HFFc6 (cell line): ENCODE results near the gene HPS6. TPM values are rescaled to one million over a fixed set of nuclear protein-coding genes. Genes with fewer than 3 reads are reported as not detected.

Experiments
- DNase-seq: peaks from one replicate; pipeline ENCODE4 v3.0.0-alpha.2; 2018
- H3K27ac Mint-ChIP-seq: 2 replicates; pipeline ENCODE4 v1.8.0; 2020; ENCODE audit warnings: mild to moderate bottlenecking, mixed read lengths
- H3K27me3 Mint-ChIP-seq: 2 replicates; pipeline ENCODE4 v1.8.0; 2021; ENCODE audit warnings: mild to moderate bottlenecking, moderate library complexity, mixed read lengths; ENCODE audit not compliant: insufficient read depth
- H3K36me3 Mint-ChIP-seq: 2 replicates; pipeline ENCODE4 v1.8.0; 2021; ENCODE audit warnings: low read depth, mixed read lengths
- H3K4me1 Mint-ChIP-seq: 2 replicates; pipeline ENCODE4 v1.8.0; 2020; ENCODE audit warnings: low read depth, mixed read lengths
- H3K4me3 Mint-ChIP-seq: 2 replicates; pipeline ENCODE4 v1.8.0; 2020; ENCODE audit warnings: mild to moderate bottlenecking, moderate library complexity, mixed read lengths
- H3K9me3 Mint-ChIP-seq: 2 replicates; pipeline ENCODE4 v1.8.0; 2020; ENCODE audit warnings: mild to moderate bottlenecking, mixed read lengths
- CTCF ChIP-seq: fragments of 200-600 bp; sonication (generic); IDR thresholded peaks from 2 replicates; pipeline ENCODE4 v1.5.0; 2021; ENCODE audit warnings: antibody characterized with exemption, mild to moderate bottlenecking
- total RNA-seq, 6 experiments: library from RNA; stranded (reverse); fragmentation: NEBNext Ultra II Directional; extraction: Animal tissue kit (Norgen Biotek cat#: 25700); gene quantifications; 2 replicates in 1 of 6; 3 replicates in 5 of 6; pipeline ENCODE4 v1.2.3, GENCODE V29; 2021

Gene HPS6
- total RNA-seq, 6 experiments from 2014 or later: 22.0 to 29.4 (median 24.0) TPM

DNA sequence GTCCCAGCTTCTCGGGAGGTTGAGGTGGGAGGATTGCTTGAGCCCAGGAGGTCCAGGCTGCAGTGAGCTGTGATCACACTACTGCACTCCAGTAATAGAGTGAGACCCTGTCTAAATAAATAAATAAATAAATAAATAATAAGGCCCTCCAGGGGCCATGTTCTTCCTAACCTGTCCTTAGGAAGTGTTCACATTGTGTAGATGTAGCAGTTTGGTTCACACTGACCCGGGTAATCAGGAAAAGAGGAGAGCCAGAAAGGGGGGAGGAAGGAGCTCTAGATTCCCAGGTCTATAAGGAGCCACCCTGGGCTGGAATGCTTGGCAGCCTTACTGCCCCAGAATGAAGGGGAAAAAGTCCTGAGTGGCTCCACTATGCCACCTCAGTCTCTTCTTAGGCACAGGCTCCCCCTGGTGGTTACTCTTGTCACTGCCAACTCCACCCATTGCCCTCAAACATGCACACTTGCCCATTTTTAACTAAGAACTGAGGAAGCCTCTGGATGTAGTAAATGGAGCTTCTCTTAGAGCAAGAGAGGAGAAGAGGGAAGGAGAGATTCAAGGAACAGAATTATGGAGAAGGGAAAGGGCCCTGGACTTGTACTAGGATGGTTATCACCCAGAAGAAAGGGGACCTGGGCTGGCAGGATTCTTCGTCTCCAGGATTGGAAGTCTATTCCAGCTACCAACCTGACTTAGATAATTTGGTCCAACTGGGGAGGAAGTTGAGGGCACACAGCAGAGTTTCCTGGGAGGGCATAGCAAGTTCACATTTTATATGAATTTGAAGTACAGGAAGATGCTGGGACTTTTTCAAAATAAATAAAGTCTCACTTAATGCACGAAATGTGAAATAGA is 7.8 kb downstream of the HPS6 start:
- Mint-ChIP-seq H3K4me1 (peaks cover 9% of the 10 kb centered on the region), H3K27ac (peak overlapping the region; percentile 43; the same call in 1 of the 2 replicates), H3K27me3 (peaks cover 4% of the 10 kb centered on the region), H3K9me3 (no peaks in the 10 kb centered on the region), H3K36me3 (no peaks in the 10 kb centered on the region; the same call in 1 of the 2 replicates), H3K4me3 (no peak overlapping the region)
- peak; percentile 97 for TF ChIP-seq CTCF
- DNase-seq: peak; percentile 66

GRCh38 chr10:102083541-102083940 is 18.4 kb downstream of the HPS6 start:
- no peak for TF ChIP-seq CTCF
- Mint-ChIP-seq H3K9me3 (no peaks in the 10 kb centered on the region), H3K36me3 (no peaks in the 10 kb centered on the region), H3K27me3 (peaks cover 6% of the 10 kb centered on the region), H3K4me1 (no peaks in the 10 kb centered on the region), H3K4me3 (no peak overlapping the region), H3K27ac (no peak overlapping the region)
- DNase-seq: no peak

DNA sequence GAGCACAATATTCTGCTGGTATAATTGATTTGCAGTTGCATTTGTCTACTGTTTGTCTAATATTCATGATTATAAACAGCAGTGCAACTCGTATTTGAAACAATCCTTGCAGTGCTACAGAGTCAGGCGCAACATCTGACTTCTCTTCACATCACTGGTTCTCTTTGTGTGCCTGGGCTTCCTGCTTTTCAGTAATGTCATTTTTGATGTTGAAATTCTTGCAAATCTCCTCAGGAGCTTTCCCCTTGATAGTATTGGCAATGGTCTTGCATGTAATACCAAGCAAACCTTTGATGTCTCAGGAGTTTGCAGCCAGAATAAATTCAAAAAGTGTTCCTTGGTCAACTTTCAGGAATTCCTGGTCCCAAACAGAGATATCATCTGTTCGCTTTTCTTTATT is 20.2 kb downstream of the HPS6 start:
- H3K4me3 Mint-ChIP-seq: no peak overlapping the region
- H3K36me3 Mint-ChIP-seq: no peaks in the 10 kb centered on the region
- TF ChIP-seq CTCF: no peak
- H3K9me3 Mint-ChIP-seq: no peaks in the 10 kb centered on the region
- H3K4me1 Mint-ChIP-seq: no peaks in the 10 kb centered on the region
- no peak for DNase-seq
- peaks cover 4% of the 10 kb centered on the region for H3K27me3 Mint-ChIP-seq
- H3K27ac Mint-ChIP-seq: no peak overlapping the region

- no peaks in the 10 kb centered on the region for H3K4me1 Mint-ChIP-seq
- no peak for TF ChIP-seq CTCF
- no peaks in the 10 kb centered on the region for H3K9me3 Mint-ChIP-seq
- H3K4me3 Mint-ChIP-seq: no peak overlapping the region
- no peak for DNase-seq
- H3K27ac Mint-ChIP-seq: no peak overlapping the region
- H3K36me3 Mint-ChIP-seq: no peaks in the 10 kb centered on the region
- peaks cover 4% of the 10 kb centered on the region; the same call in 1 of the 2 replicates for H3K27me3 Mint-ChIP-seq
Observed at GRCh38 chr10:102086196-102086595, 21.0 kb downstream of the HPS6 start.

DNA sequence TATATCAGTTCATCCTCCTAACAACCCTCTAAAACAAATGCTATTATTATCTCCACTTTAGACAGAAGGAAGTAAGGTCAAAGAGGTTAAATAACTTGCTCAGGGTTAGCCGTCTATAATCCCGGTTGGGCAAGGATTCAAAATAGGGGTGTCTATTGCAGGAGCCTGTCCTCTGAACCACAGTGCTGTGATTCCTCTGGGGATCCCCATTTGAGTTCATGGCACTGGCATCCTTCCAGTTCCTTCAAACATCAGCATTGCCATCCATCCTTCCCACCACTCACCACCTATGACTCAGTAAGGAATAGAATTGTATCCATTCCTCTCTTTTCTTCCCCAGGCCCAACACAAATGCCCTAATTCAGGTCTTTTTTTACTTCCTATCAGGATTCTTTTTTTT is 25.6 kb downstream of the HPS6 start:
- no peaks in the 10 kb centered on the region for H3K4me1 Mint-ChIP-seq
- no peak for DNase-seq

More for the DNA sequence above, 25.6 kb downstream of the HPS6 start:
- H3K9me3 Mint-ChIP-seq: no peaks in the 10 kb centered on the region
- H3K4me3 Mint-ChIP-seq: no peak overlapping the region
- no peaks in the 10 kb centered on the region for H3K36me3 Mint-ChIP-seq
- TF ChIP-seq CTCF: no peak
- no peak overlapping the region for H3K27ac Mint-ChIP-seq
- H3K27me3 Mint-ChIP-seq: peaks cover 5% of the 10 kb centered on the region
